ENCODE measurements around the gene EMB.
"Not testable (repeated sequence)": the region's sequence is repeated elsewhere in the genome, so short reads cannot be mapped to it uniquely, and the experiment has no call there.

The EMB gene

DNA sequence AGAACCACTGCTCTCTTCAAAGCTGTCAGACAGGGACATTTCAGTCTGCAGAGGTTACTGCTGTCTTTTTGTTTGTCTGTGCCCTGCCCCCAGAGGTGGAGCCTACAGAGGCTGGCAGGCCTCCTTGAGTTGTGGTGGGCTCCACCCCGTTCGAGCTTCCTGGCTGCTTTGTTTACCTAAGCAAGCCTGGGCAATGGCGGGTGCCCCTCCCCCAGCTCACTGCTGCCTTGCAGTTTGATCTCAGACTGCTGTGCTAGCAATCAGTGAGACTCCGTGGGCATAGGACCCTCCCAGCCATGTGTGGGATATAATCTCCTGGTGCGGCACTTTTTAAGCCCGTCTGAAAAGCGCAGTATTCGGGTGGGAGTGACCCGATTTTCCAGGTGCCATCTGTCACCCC is 17.3 kb upstream of the EMB start:
- H2AFZ ChIP-seq (ENCODE audit: insufficient read depth, low read length, poor library complexity); H2BK120ac ChIP-seq (ENCODE audit: insufficient read depth, low read length, poor library complexity); H2BK12ac ChIP-seq (ENCODE audit: low read length); H4K12ac ChIP-seq (ENCODE audit: low read depth, low read length); H3K4me1 ChIP-seq (ENCODE audit: control insufficient read depth in 1 of 2, insufficient read depth in 2 of 2, low read length in 2 of 2); H2AK5ac ChIP-seq (ENCODE audit: low read length); H2BK5ac ChIP-seq (ENCODE audit: low read depth, low read length, poor library complexity); DNase-seq; H3K4ac ChIP-seq (ENCODE audit: low read depth, low read length); H3K27me3 ChIP-seq (ENCODE audit: insufficient read depth, low read length); H3K18ac ChIP-seq (ENCODE audit: low read length); H3K9me3 ChIP-seq (ENCODE audit: insufficient read depth, low read depth, low read length); H3K14ac ChIP-seq (ENCODE audit: low read length); H3K27ac ChIP-seq (ENCODE audit: low read depth, low read length); H3K4me2 ChIP-seq (ENCODE audit: low read length); H3K23ac ChIP-seq (ENCODE audit: low read length); H3K4me3 ChIP-seq (ENCODE audit: low read depth, low read length); H3K79me1 ChIP-seq (ENCODE audit: low read length); H4K8ac ChIP-seq (ENCODE audit: low read depth, low read length); H4K91ac ChIP-seq (ENCODE audit: low read depth, low read length); H3K79me2 ChIP-seq (ENCODE audit: control insufficient read depth, insufficient read depth, low read length, poor library complexity); H3K36me3 ChIP-seq (ENCODE audit: control insufficient read depth in 1 of 2, insufficient read depth in 2 of 2, low read length in 2 of 2); H3K9ac ChIP-seq (ENCODE audit: low read length): not testable (repeated sequence)
- WGBS (ENCODE audit: extremely low coverage, insufficient coverage, insufficient read length), result no CpG with 5 or more reads among the region's 9 CpGs

- not testable (repeated sequence) for H4K8ac ChIP-seq (ENCODE audit: low read depth, low read length)
These were observed 8.2 kb upstream of the EMB start for GRCh38 chr5:50449241-50449640.

GRCh38 chr5:50447941-50448340 is 6.9 kb upstream of the EMB start:
- no peak overlapping the region for H3K23ac ChIP-seq (ENCODE audit: low read length)
- no peak overlapping the region for H3K18ac ChIP-seq (ENCODE audit: low read length)
- no peak overlapping the region for H4K8ac ChIP-seq (ENCODE audit: low read depth, low read length)
- H2BK12ac ChIP-seq (ENCODE audit: low read length), result no peak overlapping the region
- no peak overlapping the region for H2BK5ac ChIP-seq (ENCODE audit: low read depth, low read length, poor library complexity)
- H4K91ac ChIP-seq (ENCODE audit: low read depth, low read length), result no peak overlapping the region
- H3K27ac ChIP-seq (ENCODE audit: low read depth, low read length), result no peak overlapping the region
- no peaks in the 10 kb centered on the region for H3K79me2 ChIP-seq (ENCODE audit: control insufficient read depth, insufficient read depth, low read length, poor library complexity)
- no peak for DNase-seq
- peaks cover 2% of the 10 kb centered on the region for H3K9me3 ChIP-seq (ENCODE audit: insufficient read depth, low read depth, low read length)
- no peak overlapping the region for H3K4ac ChIP-seq (ENCODE audit: low read depth, low read length)
- no peak overlapping the region for H4K12ac ChIP-seq (ENCODE audit: low read depth, low read length)
- H3K4me1 ChIP-seq (ENCODE audit: control insufficient read depth in 1 of 2, insufficient read depth in 2 of 2, low read length in 2 of 2), result no peaks in the 10 kb centered on the region
- H3K79me1 ChIP-seq (ENCODE audit: low read length), result no peaks in the 10 kb centered on the region
- WGBS (ENCODE audit: extremely low coverage, insufficient coverage, insufficient read length), result no CpG with 5 or more reads among the region's 7 CpGs
- no peak overlapping the region for H2BK120ac ChIP-seq (ENCODE audit: insufficient read depth, low read length, poor library complexity)
- H3K36me3 ChIP-seq (ENCODE audit: control insufficient read depth in 1 of 2, insufficient read depth in 2 of 2, low read length in 2 of 2), result no peaks in the 10 kb centered on the region
- H3K4me3 ChIP-seq (ENCODE audit: low read depth, low read length), result no peak overlapping the region
- no peak overlapping the region for H3K9ac ChIP-seq (ENCODE audit: low read length)
- H2AFZ ChIP-seq (ENCODE audit: insufficient read depth, low read length, poor library complexity), result no peak overlapping the region
- H3K14ac ChIP-seq (ENCODE audit: low read length), result no peak overlapping the region
- H3K27me3 ChIP-seq (ENCODE audit: insufficient read depth, low read length), result no peaks in the 10 kb centered on the region
- no peak overlapping the region for H2AK5ac ChIP-seq (ENCODE audit: low read length)
- no peak overlapping the region for H3K4me2 ChIP-seq (ENCODE audit: low read length)

More at GRCh38 chr5:50449241-50449640, 8.2 kb upstream of the EMB start:
- H2AK5ac ChIP-seq (ENCODE audit: low read length); H3K14ac ChIP-seq (ENCODE audit: low read length); H2AFZ ChIP-seq (ENCODE audit: insufficient read depth, low read length, poor library complexity); DNase-seq; H3K79me1 ChIP-seq (ENCODE audit: low read length); H3K18ac ChIP-seq (ENCODE audit: low read length); H3K23ac ChIP-seq (ENCODE audit: low read length); H3K4me1 ChIP-seq (ENCODE audit: control insufficient read depth in 1 of 2, insufficient read depth in 2 of 2, low read length in 2 of 2); H3K9me3 ChIP-seq (ENCODE audit: insufficient read depth, low read depth, low read length); H2BK12ac ChIP-seq (ENCODE audit: low read length); H3K4ac ChIP-seq (ENCODE audit: low read depth, low read length); H3K79me2 ChIP-seq (ENCODE audit: control insufficient read depth, insufficient read depth, low read length, poor library complexity); H3K9ac ChIP-seq (ENCODE audit: low read length); H4K91ac ChIP-seq (ENCODE audit: low read depth, low read length); H3K36me3 ChIP-seq (ENCODE audit: control insufficient read depth in 1 of 2, insufficient read depth in 2 of 2, low read length in 2 of 2); H4K12ac ChIP-seq (ENCODE audit: low read depth, low read length); H3K27ac ChIP-seq (ENCODE audit: low read depth, low read length); H3K27me3 ChIP-seq (ENCODE audit: insufficient read depth, low read length); H3K4me2 ChIP-seq (ENCODE audit: low read length); H3K4me3 ChIP-seq (ENCODE audit: low read depth, low read length); H2BK120ac ChIP-seq (ENCODE audit: insufficient read depth, low read length, poor library complexity); H2BK5ac ChIP-seq (ENCODE audit: low read depth, low read length, poor library complexity): not testable (repeated sequence)
- no CpG with 5 or more reads among the region's 3 CpGs for WGBS (ENCODE audit: extremely low coverage, insufficient coverage, insufficient read length)

DNA sequence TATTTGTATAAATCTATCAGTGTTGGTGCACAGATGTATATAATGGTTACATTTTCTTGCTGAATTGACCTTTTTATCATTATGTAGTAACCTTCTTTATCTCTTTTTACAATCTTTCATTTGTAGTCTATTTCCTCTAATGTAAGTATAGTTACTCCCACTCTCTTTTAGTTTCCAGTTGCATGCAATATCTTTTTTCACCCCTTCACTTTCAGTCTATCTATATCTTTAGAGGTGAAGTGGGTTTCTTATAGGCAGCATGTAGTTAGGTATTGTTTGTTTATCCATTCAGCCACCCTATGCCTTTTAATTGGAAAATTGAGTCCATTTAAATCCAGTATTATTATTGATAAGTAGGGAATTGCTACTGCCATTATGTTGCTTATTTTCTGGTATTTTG is 6.1 kb upstream of the EMB start:
- no peaks in the 10 kb centered on the region for H3K4me1 ChIP-seq (ENCODE audit: control insufficient read depth in 1 of 2, insufficient read depth in 2 of 2, low read length in 2 of 2)
- no peak overlapping the region for H2BK120ac ChIP-seq (ENCODE audit: insufficient read depth, low read length, poor library complexity)
- H3K9ac ChIP-seq (ENCODE audit: low read length), result no peak overlapping the region
- no peak overlapping the region for H2BK5ac ChIP-seq (ENCODE audit: low read depth, low read length, poor library complexity)
- no peak overlapping the region for H2BK12ac ChIP-seq (ENCODE audit: low read length)
- no peak overlapping the region for H2AK5ac ChIP-seq (ENCODE audit: low read length)
- peaks cover 2% of the 10 kb centered on the region for H3K9me3 ChIP-seq (ENCODE audit: insufficient read depth, low read depth, low read length)
- H3K79me2 ChIP-seq (ENCODE audit: control insufficient read depth, insufficient read depth, low read length, poor library complexity), result no peaks in the 10 kb centered on the region
- no peak overlapping the region for H3K23ac ChIP-seq (ENCODE audit: low read length)
- H3K4me2 ChIP-seq (ENCODE audit: low read length), result no peak overlapping the region
- no peaks in the 10 kb centered on the region for H3K79me1 ChIP-seq (ENCODE audit: low read length)
- H3K27me3 ChIP-seq (ENCODE audit: insufficient read depth, low read length), result no peaks in the 10 kb centered on the region
- H4K91ac ChIP-seq (ENCODE audit: low read depth, low read length), result no peak overlapping the region
- H2AFZ ChIP-seq (ENCODE audit: insufficient read depth, low read length, poor library complexity), result no peak overlapping the region
- H3K4ac ChIP-seq (ENCODE audit: low read depth, low read length), result no peak overlapping the region
- no peak overlapping the region for H3K27ac ChIP-seq (ENCODE audit: low read depth, low read length)
- H3K4me3 ChIP-seq (ENCODE audit: low read depth, low read length), result no peak overlapping the region
- no peak overlapping the region for H3K14ac ChIP-seq (ENCODE audit: low read length)
- H4K12ac ChIP-seq (ENCODE audit: low read depth, low read length), result no peak overlapping the region
- no peak overlapping the region for H4K8ac ChIP-seq (ENCODE audit: low read depth, low read length)
- no peak overlapping the region for H3K18ac ChIP-seq (ENCODE audit: low read length)
- DNase-seq, result no peak
- H3K36me3 ChIP-seq (ENCODE audit: control insufficient read depth in 1 of 2, insufficient read depth in 2 of 2, low read length in 2 of 2), result no peaks in the 10 kb centered on the region

Measured in trophoblast cell (in vitro differentiated cells and primary cell).